Neuronal stem cell (in vitro differentiated cells): ENCODE measurements around the gene EGR1.

Experiments used
- DNase-seq: peaks from one replicate; pipeline ENCODE4 v3.0.0-alpha.2; 2013; ENCODE audit warnings: low spot score
- H2AFZ ChIP-seq: one replicate; pipeline ENCODE4 v1.6.1; 2013; ENCODE audit warnings: mild to moderate bottlenecking, low read length, inconsistent platforms
- H2AK5ac ChIP-seq: 2 replicates; pipeline ENCODE4 v1.6.1; 2013; ENCODE audit warnings: low read depth, mild to moderate bottlenecking, inconsistent platforms, low read length, moderate library complexity, mixed read lengths
- H2BK120ac ChIP-seq: 2 replicates; pipeline ENCODE4 v1.6.1; 2013; ENCODE audit warnings: low read depth, mild to moderate bottlenecking, inconsistent platforms, low read length, moderate library complexity, mixed read lengths
- H2BK12ac ChIP-seq: one replicate; pipeline ENCODE4 v1.6.1; 2013; ENCODE audit warnings: low read length, inconsistent platforms
- H2BK15ac ChIP-seq: 2 replicates; pipeline ENCODE4 v1.6.1; 2013; ENCODE audit warnings: mild to moderate bottlenecking, low read length, inconsistent platforms, mixed read lengths
- H2BK5ac ChIP-seq: one replicate; pipeline ENCODE4 v1.6.1; 2013; ENCODE audit warnings: inconsistent platforms, mild to moderate bottlenecking, low read length, moderate library complexity
- H3K14ac ChIP-seq: one replicate; pipeline ENCODE4 v1.6.1; 2013; ENCODE audit warnings: low read length, inconsistent platforms
- H3K18ac ChIP-seq: 2 replicates; pipeline ENCODE4 v1.6.1; 2013; ENCODE audit warnings: low read length, inconsistent platforms
- H3K23ac ChIP-seq: 2 replicates; pipeline ENCODE4 v1.6.1; 2013; ENCODE audit warnings: low read depth, mild to moderate bottlenecking, mixed read lengths, low read length, inconsistent platforms; ENCODE audit not compliant: poor library complexity
- H3K27ac ChIP-seq: replicated peaks from 3 replicates; pipeline ENCODE4 v1.5.1; 2013; ENCODE audit warnings: low read length, inconsistent platforms
- H3K27me3 ChIP-seq, 3 experiments: 2 replicates each; pipeline ENCODE4 v1.6.1; 2013; ENCODE audit warnings: low read length in 3 of 3, mild to moderate bottlenecking in 2 of 3, inconsistent platforms in 1 of 3, low read depth in 1 of 3, mixed read lengths in 1 of 3, moderate library complexity in 1 of 3; ENCODE audit not compliant: control insufficient read depth in 3 of 3, insufficient read depth in 3 of 3
- H3K36me3 ChIP-seq, 2 donors: replicated peaks in 1 of 2; 2 replicates each; pipeline ENCODE4 v1.6.1; 2013; ENCODE audit warnings: low read length in 2 of 2; ENCODE audit not compliant: control insufficient read depth in 2 of 2, insufficient read depth in 2 of 2
- H3K4ac ChIP-seq: 2 replicates; pipeline ENCODE4 v1.6.1; 2013; ENCODE audit warnings: inconsistent platforms, mild to moderate bottlenecking, low read length, moderate library complexity
- H3K4me1 ChIP-seq, 2 donors: 1 replicate in 1 of 2; 2 replicates in 1 of 2; pipeline ENCODE4 v1.6.1; 2013; ENCODE audit warnings: low read length in 2 of 2, low read depth in 1 of 2; ENCODE audit not compliant: control insufficient read depth in 2 of 2, insufficient read depth in 1 of 2
- H3K4me2 ChIP-seq: one replicate; pipeline ENCODE4 v1.6.1; 2013; ENCODE audit warnings: mild to moderate bottlenecking, low read length, inconsistent platforms; ENCODE audit not compliant: insufficient read depth, poor library complexity, severe bottlenecking
- H3K4me3 ChIP-seq, 2 donors: 2 replicates each; pipeline ENCODE4 v1.5.1; 2013; ENCODE audit warnings: low read length in 2 of 2, mild to moderate bottlenecking in 2 of 2, inconsistent platforms in 1 of 2, moderate library complexity in 1 of 2
- H3K79me1 ChIP-seq: one replicate; pipeline ENCODE4 v1.6.1; 2013; ENCODE audit warnings: low read depth, mild to moderate bottlenecking, inconsistent platforms, low read length, moderate library complexity
- H3K9ac ChIP-seq: one replicate; pipeline ENCODE4 v1.6.1; 2013; ENCODE audit warnings: mild to moderate bottlenecking, low read depth, low read length, inconsistent platforms; ENCODE audit not compliant: poor library complexity
- H3K9me3 ChIP-seq, 2 donors: replicated peaks in 1 of 2; 2 replicates each; pipeline versions ENCODE3 to v1.6.1; 2013; ENCODE audit warnings: low read length in 2 of 2, mild to moderate bottlenecking in 2 of 2, inconsistent platforms in 1 of 2, low read depth in 1 of 2, mixed read lengths in 1 of 2, moderate library complexity in 1 of 2; ENCODE audit not compliant: control insufficient read depth in 2 of 2, insufficient read depth in 1 of 2
- H4K8ac ChIP-seq: one replicate; pipeline ENCODE4 v1.6.1; 2013; ENCODE audit warnings: low read depth, mild to moderate bottlenecking, inconsistent platforms, low read length, moderate library complexity
- H4K91ac ChIP-seq: one replicate; pipeline ENCODE4 v1.6.1; 2013; ENCODE audit warnings: low read length, low read depth, mild to moderate bottlenecking, inconsistent platforms; ENCODE audit not compliant: poor library complexity
- WGBS, 2 donors: extraction: QIAGEN DNeasy Blood & Tissue Kit; methylation state at CpG; one replicate each; pipeline ENCODE4 v1.1.7; 2013; ENCODE audit warnings: missing lambda C conversion rate in 2 of 2, mixed read lengths in 1 of 2; ENCODE audit not compliant: insufficient read length in 2 of 2, insufficient replicate concordance in 1 of 2; ENCODE audit errors: extremely low coverage in 2 of 2; 5-methylcytosine and 5-hydroxymethylcytosine counted together

Gene EGR1

GRCh38 chr5:138440159-138441073 lies 24.9 kb upstream of the EGR1 start:
- DNase-seq = no peak
- Histone ChIP-seq H2BK5ac (no peak overlapping the region), H3K18ac (peak overlapping the region; percentile 31), H2AK5ac (peak overlapping the region; percentile 23), H2BK12ac (peak overlapping the region; percentile 51), H3K27ac (no peak overlapping the region), H3K4ac (no peak overlapping the region), H2BK120ac (no peak overlapping the region), H3K14ac (no peak overlapping the region), H3K27me3 (no peaks in the 10 kb centered on the region), H4K91ac (no peak overlapping the region), H3K4me3 (peak overlapping the region; percentile 87 to 91), H2BK15ac (no peak overlapping the region), H3K9ac (no peak overlapping the region), H3K23ac (peak overlapping the region; percentile 38), H3K36me3 (peaks cover 16 to 45% of the 10 kb centered on the region in 2 donors), H2AFZ (peak overlapping the region; percentile 91), H4K8ac (no peak overlapping the region), H3K4me1 (peaks cover 14 to 26% of the 10 kb centered on the region in 2 donors), H3K4me2 (no peak overlapping the region), H3K9me3 (no peaks in the 10 kb centered on the region), H3K79me1 (no peaks in the 10 kb centered on the region)
- no CpG with 5 or more reads among the region's 17 CpGs for WGBS, 2 donors

GRCh38 chr5:138441221-138441620 lies 24.1 kb upstream of the EGR1 start:
- no peak overlapping the region for H2BK120ac ChIP-seq
- peak overlapping the region; percentile 38 for H3K18ac ChIP-seq
- H3K9ac ChIP-seq = peak overlapping the region; percentile 4
- H3K27me3 ChIP-seq = no peaks in the 10 kb centered on the region
- H4K91ac ChIP-seq = no peak overlapping the region
- peaks cover 10 to 41% of the 10 kb centered on the region in 2 donors for H3K36me3 ChIP-seq
- peak overlapping the region; percentile 71 for H3K14ac ChIP-seq
- no peak overlapping the region for H3K4me3 ChIP-seq
- H3K9me3 ChIP-seq = no peaks in the 10 kb centered on the region
- DNase-seq = no peak
- H2BK5ac ChIP-seq = no peak overlapping the region
- no peak overlapping the region for H3K4ac ChIP-seq
- no peak overlapping the region for H2BK15ac ChIP-seq
- no peak overlapping the region for H3K4me2 ChIP-seq
- H3K79me1 ChIP-seq = no peaks in the 10 kb centered on the region
- no CpG with 5 or more reads among the region's 9 CpGs for WGBS, 2 donors
- H2AFZ ChIP-seq = no peak overlapping the region
- peaks cover 14 to 26% of the 10 kb centered on the region in 2 donors for H3K4me1 ChIP-seq
- H4K8ac ChIP-seq = no peak overlapping the region
- no peak overlapping the region for H2AK5ac ChIP-seq
- no peak overlapping the region for H2BK12ac ChIP-seq
- H3K27ac ChIP-seq = no peak overlapping the region
- peak overlapping the region; percentile 11 for H3K23ac ChIP-seq

DNA sequence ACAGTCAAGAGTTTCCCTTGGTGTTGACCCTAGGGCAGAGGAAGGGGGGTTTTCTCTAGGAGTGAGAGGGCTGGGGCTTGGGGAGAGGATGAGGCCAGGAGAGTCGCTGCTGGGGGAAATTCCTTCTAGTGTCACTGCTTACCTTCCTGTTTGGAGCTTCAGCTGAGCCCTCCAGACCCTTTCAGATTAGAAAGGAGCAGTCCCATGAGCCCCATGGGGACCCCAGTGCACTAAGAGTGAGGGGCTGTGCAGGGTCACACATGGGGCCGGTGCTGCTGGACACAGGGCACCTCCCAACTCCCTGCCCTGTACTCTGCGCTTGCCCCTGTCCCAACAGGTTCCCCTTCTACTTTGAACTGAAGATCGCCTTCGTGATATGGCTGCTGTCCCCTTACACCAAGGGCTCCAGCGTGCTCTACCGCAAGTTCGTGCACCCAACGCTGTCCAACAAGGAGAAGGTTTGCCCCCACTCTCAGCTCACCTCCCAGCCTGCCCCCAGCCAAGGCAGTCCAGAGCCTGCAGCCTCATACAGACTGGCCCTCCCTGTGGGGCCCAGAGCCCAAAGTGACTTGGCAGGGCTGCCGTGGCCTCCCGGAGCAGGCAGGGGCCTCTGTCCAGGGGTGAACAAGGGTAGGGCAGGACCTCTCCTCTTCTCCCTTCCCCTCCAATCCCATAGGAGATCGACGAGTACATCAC lies 21.1 kb upstream of the EGR1 start:
- DNase-seq = no peak

More for the DNA sequence above, 21.1 kb upstream of the EGR1 start:
- Histone ChIP-seq H2BK12ac (peak overlapping the region; percentile 10), H4K91ac (no peak overlapping the region), H3K18ac (no peak overlapping the region), H3K23ac (peak overlapping the region; percentile 43), H3K4me1 (peaks cover 22% of the 10 kb centered on the region in 2 donors), H2BK5ac (no peak overlapping the region), H2BK15ac (no peak overlapping the region), H3K36me3 (peaks cover 8 to 26% of the 10 kb centered on the region in 2 donors), H4K8ac (no peak overlapping the region), H2AFZ (no peak overlapping the region), H2AK5ac (no peak overlapping the region), H3K14ac (no peak overlapping the region), H3K27ac (no peak overlapping the region), H3K4ac (no peak overlapping the region), H3K27me3 (no peaks in the 10 kb centered on the region), H3K4me2 (no peak overlapping the region), H3K9ac (peak overlapping the region; percentile 21), H3K79me1 (no peaks in the 10 kb centered on the region), H2BK120ac (no peak overlapping the region), H3K4me3 (no peak overlapping the region), H3K9me3 (no peaks in the 10 kb centered on the region)
- no CpG with 5 or more reads among the region's 13 CpGs for WGBS, 2 donors
